Fibroblast of lung (primary cell): ENCODE measurements around the gene LDHAL6A. TPM values are rescaled to one million over a fixed set of nuclear protein-coding genes. Genes with fewer than 3 reads are reported as not detected.

Source experiments
- DNase-seq, 2 donors: peaks; one replicate each; pipeline versions ENCODE4 v3.0.0 to v3.0.0-alpha.2; 2010; ENCODE audit warnings: low read depth in 2 of 2
- H2AFZ ChIP-seq: 2 replicates; pipeline ENCODE4 v1.5.1; 2012; ENCODE audit warnings: low read length, control low read depth, inconsistent platforms
- H3K27ac ChIP-seq: 2 replicates; pipeline ENCODE4 v1.5.1; 2011; ENCODE audit warnings: low read length, control low read depth; ENCODE audit not compliant: insufficient read depth
- H3K27me3 ChIP-seq: 2 replicates; pipeline ENCODE4 v1.5.1; 2011; ENCODE audit warnings: mild to moderate bottlenecking, low read length; ENCODE audit not compliant: control insufficient read depth, insufficient read depth
- H3K36me3 ChIP-seq: 2 replicates; pipeline ENCODE4 v1.5.1; 2011; ENCODE audit warnings: low read length; ENCODE audit not compliant: control insufficient read depth, insufficient read depth
- H3K4me1 ChIP-seq: 2 replicates; pipeline ENCODE4 v1.5.1; 2011; ENCODE audit warnings: low read length; ENCODE audit not compliant: control insufficient read depth, insufficient read depth; ENCODE audit errors: extremely low read depth
- H3K4me2 ChIP-seq: 2 replicates; pipeline ENCODE4 v1.5.1; 2011; ENCODE audit warnings: low read length, control low read depth; ENCODE audit not compliant: insufficient read depth; ENCODE audit errors: extremely low read depth
- H3K4me3 ChIP-seq, 4 experiments: fragments of 200-600 bp in 1 of 4; sonication (generic) in 1 of 4; replicated peaks in 1 of 4; 2 replicates each; pipeline ENCODE4 v1.5.1; 2011 to 2016; ENCODE audit warnings: low read length in 4 of 4, low read depth in 3 of 4, mild to moderate bottlenecking in 3 of 4, control low read depth in 2 of 4, inconsistent platforms in 1 of 4, mixed read lengths in 1 of 4; ENCODE audit not compliant: insufficient read depth in 1 of 4; ENCODE audit errors: control extremely low read depth in 1 of 4
- H3K79me2 ChIP-seq: 2 replicates; pipeline ENCODE4 v1.5.1; 2012; ENCODE audit warnings: mild to moderate bottlenecking, low read length, inconsistent platforms; ENCODE audit not compliant: control insufficient read depth, insufficient read depth
- H3K9ac ChIP-seq: 2 replicates; pipeline ENCODE4 v1.5.1; 2011; ENCODE audit warnings: mild to moderate bottlenecking, low read length, control low read depth; ENCODE audit not compliant: insufficient read depth
- H3K9me3 ChIP-seq: 2 replicates; pipeline ENCODE4 v1.5.1; 2012; ENCODE audit warnings: low read depth, low read length; ENCODE audit not compliant: control insufficient read depth, insufficient read depth
- H4K20me1 ChIP-seq: 2 replicates; pipeline ENCODE4 v1.5.1; 2011; ENCODE audit warnings: low read length; ENCODE audit not compliant: control insufficient read depth, insufficient read depth; ENCODE audit errors: extremely low read depth
- CTCF ChIP-seq, 2 donors: IDR thresholded peaks in 1 of 2; conservative IDR thresholded peaks in 1 of 2; 1 replicate in 1 of 2; 2 replicates in 1 of 2; pipeline ENCODE4 v1.5.1; 2011 to 2012; ENCODE audit warnings: low read length in 2 of 2, control low read depth in 1 of 2, inconsistent platforms in 1 of 2, low read depth in 1 of 2, mild to moderate bottlenecking in 1 of 2
- EZH2 ChIP-seq: IDR thresholded peaks from 2 replicates; pipeline ENCODE4 v1.5.1; 2012; ENCODE audit warnings: low read length, control low read depth, mild to moderate bottlenecking; ENCODE audit errors: missing control alignments
- polyA plus RNA-seq, 2 donors: library from polyadenylated mRNA; depleted of rRNA in 1 of 2; stranded (reverse) in 1 of 2; unstranded in 1 of 2; fragments of >200 nt; gene quantifications; 2 replicates each; pipeline ENCODE4 v1.2.1, GENCODE V29; 2011 to 2012; ENCODE audit warnings: missing spikeins in 1 of 2
- total RNA-seq: library from RNA; depleted of rRNA; stranded (reverse); fragments of >200 nt; gene quantifications from 2 replicates; pipeline ENCODE4 v1.2.1, GENCODE V29; 2014

Gene LDHAL6A
- total and polyA plus RNA-seq, 2 donors (not counting 1 experiment from before 2014, with no cell fraction given) = not detected

- Histone ChIP-seq H3K27me3 (no peaks in the 10 kb centered on the region), H3K9me3 (no peaks in the 10 kb centered on the region), H3K4me2 (no peak overlapping the region), H3K27ac (no peak overlapping the region), H3K79me2 (no peaks in the 10 kb centered on the region), H3K9ac (no peak overlapping the region), H3K4me1 (no peaks in the 10 kb centered on the region), H3K4me3 (no peak overlapping the region), H4K20me1 (no peaks in the 10 kb centered on the region), H2AFZ (no peak overlapping the region), H3K36me3 (no peaks in the 10 kb centered on the region)
- no peak for DNase-seq
- no peak for TF ChIP-seq EZH2
- TF ChIP-seq CTCF (conservative IDR thresholded peaks at IDR 0.05 in 1 of 2, IDR thresholded peaks at IDR 0.05 in 1 of 2; ENCODE audit: low read depth in 1 of 2, low read length in 2 of 2) = no peak
These were observed 10.7 kb downstream of the LDHAL6A start for GRCh38 chr11:18466402-18466801.

GRCh38 chr11:18468059-18468458 lies 12.4 kb downstream of the LDHAL6A start:
- Histone ChIP-seq H3K79me2 (no peaks in the 10 kb centered on the region), H4K20me1 (no peaks in the 10 kb centered on the region), H3K36me3 (no peaks in the 10 kb centered on the region), H3K27me3 (no peaks in the 10 kb centered on the region), H3K4me2 (no peak overlapping the region), H3K4me3 (no peak overlapping the region), H2AFZ (no peak overlapping the region), H3K9ac (no peak overlapping the region), H3K27ac (no peak overlapping the region), H3K4me1 (no peaks in the 10 kb centered on the region), H3K9me3 (no peaks in the 10 kb centered on the region)
- TF ChIP-seq CTCF (conservative IDR thresholded peaks at IDR 0.05 in 1 of 2, IDR thresholded peaks at IDR 0.05 in 1 of 2; ENCODE audit: low read depth in 1 of 2, low read length in 2 of 2) (no peak), EZH2 (no peak)
- DNase-seq = no peak

- Histone ChIP-seq H4K20me1 (no peaks in the 10 kb centered on the region), H3K27me3 (no peaks in the 10 kb centered on the region), H3K9ac (no peak overlapping the region), H3K9me3 (no peaks in the 10 kb centered on the region), H3K79me2 (no peaks in the 10 kb centered on the region), H3K4me3 (no peak overlapping the region), H2AFZ (no peak overlapping the region), H3K36me3 (no peaks in the 10 kb centered on the region), H3K4me1 (no peaks in the 10 kb centered on the region), H3K27ac (no peak overlapping the region), H3K4me2 (no peak overlapping the region)
- no peak for TF ChIP-seq EZH2
- no peak for TF ChIP-seq CTCF (conservative IDR thresholded peaks at IDR 0.05 in 1 of 2, IDR thresholded peaks at IDR 0.05 in 1 of 2; ENCODE audit: low read depth in 1 of 2, low read length in 2 of 2)
- no peak for DNase-seq
These were observed 13.3 kb downstream of the LDHAL6A start for GRCh38 chr11:18468961-18469360.
